ENCODE data around the gene OR51B4. TPM values are rescaled to one million over a fixed set of nuclear protein-coding genes. Genes with fewer than 3 reads are reported as not detected.
"Not testable (repeated sequence)": the region's sequence is repeated elsewhere in the genome, so short reads cannot be mapped to it uniquely, and the experiment has no call there.

The OR51B4 gene
- total RNA-seq, 4 donors from 2014 or later, result 0.42 to 1.5 (median 0.98) TPM; not detected in 1

DNA sequence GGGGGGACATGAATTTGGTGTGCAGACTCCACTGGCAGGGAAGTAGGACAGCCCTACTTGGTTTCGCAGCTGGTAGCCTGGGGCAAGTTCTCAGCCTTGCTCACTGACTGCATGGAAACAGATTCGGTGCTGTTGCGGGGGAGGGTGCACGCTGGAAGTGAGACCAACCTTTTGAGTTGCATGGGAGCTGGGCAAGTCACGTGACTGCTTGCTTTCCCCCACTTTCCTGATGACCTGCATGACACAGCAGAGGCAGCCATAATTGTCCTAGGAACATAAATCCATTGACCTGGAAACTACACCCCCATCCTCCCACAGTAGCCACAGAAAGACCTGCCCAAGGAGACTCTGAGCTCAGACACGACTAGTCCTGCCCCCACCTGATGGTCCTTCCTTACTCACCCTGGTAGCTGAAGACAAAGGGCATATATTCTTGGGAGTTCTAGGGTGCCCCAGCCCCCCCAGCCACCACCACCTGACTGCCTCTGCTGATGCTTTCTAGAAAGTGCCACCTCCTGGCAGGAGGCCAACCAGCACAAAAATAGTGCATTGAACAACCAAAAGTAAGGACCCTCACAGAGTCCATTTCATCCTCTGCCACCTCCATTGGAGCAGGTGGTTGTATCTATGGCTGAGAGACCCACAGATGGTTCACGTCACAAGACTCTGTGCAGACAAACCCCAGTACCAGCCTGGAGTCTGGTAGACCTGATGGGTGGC lies 43.0 kb downstream of the OR51B4 start:
- WGBS, 2 donors, result 62 to 66% methylated on average over 7 of the region's 7 CpGs
- TF ChIP-seq POLR2A (IDR thresholded peaks at IDR 0.05) (no peak), EP300 (IDR thresholded peaks at IDR 0.05) (no peak)
- TF ChIP-seq, protein P1, sequence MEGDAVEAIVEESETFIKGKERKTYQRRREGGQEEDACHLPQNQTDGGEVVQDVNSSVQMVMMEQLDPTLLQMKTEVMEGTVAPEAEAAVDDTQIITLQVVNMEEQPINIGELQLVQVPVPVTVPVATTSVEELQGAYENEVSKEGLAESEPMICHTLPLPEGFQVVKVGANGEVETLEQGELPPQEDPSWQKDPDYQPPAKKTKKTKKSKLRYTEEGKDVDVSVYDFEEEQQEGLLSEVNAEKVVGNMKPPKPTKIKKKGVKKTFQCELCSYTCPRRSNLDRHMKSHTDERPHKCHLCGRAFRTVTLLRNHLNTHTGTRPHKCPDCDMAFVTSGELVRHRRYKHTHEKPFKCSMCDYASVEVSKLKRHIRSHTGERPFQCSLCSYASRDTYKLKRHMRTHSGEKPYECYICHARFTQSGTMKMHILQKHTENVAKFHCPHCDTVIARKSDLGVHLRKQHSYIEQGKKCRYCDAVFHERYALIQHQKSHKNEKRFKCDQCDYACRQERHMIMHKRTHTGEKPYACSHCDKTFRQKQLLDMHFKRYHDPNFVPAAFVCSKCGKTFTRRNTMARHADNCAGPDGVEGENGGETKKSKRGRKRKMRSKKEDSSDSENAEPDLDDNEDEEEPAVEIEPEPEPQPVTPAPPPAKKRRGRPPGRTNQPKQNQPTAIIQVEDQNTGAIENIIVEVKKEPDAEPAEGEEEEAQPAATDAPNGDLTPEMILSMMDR (IDR thresholded peaks at IDR 0.05), result no peak
- Histone ChIP-seq H3K27me3 (no peaks in the 10 kb centered on the region), H3K27ac (no peak overlapping the region), H3K36me3 (no peaks in the 10 kb centered on the region), H3K4me3 (no peak overlapping the region), H3K4me1 (no peaks in the 10 kb centered on the region), H3K9me3 (peaks cover 0 to 21% (median 0%) of the 10 kb centered on the region in 4 donors)
- DNase-seq (ENCODE audit: low spot score in 2 of 2), result no peak

GRCh38 chr11:5257296-5257695 lies 44.5 kb downstream of the OR51B4 start:
- DNase-seq (ENCODE audit: low spot score in 2 of 2), result no peak
- 23 to 25% methylated on average over 2 of the region's 2 CpGs for WGBS, 2 donors
- no peaks in the 10 kb centered on the region for H3K27me3 ChIP-seq
- no peak overlapping the region for H3K27ac ChIP-seq
- no peaks in the 10 kb centered on the region for H3K4me1 ChIP-seq
- peaks cover 0 to 16% (median 0%) of the 10 kb centered on the region in 4 donors for H3K9me3 ChIP-seq
- H3K36me3 ChIP-seq, result no peaks in the 10 kb centered on the region
- TF ChIP-seq, protein P1 (IDR thresholded peaks at IDR 0.05), result no peak
- TF ChIP-seq EP300 (IDR thresholded peaks at IDR 0.05) (no peak), POLR2A (IDR thresholded peaks at IDR 0.05) (no peak)
- no peak overlapping the region for H3K4me3 ChIP-seq

GRCh38 chr11:5254646-5255413 lies 46.9 kb downstream of the OR51B4 start, which contains the start of gene HBG2:
Gene HBG2 (minus strand): TSS chr11:5254781. CDS start chr11:5254728, 53 bp downstream.
- H3K36me3 ChIP-seq; H3K27me3 ChIP-seq; H3K4me3 ChIP-seq; H3K4me1 ChIP-seq; DNase-seq (ENCODE audit: low spot score in 2 of 2); H3K27ac ChIP-seq: not testable (repeated sequence)
- 72 to 80% methylated on average over 3 to 4 of the region's 9 CpGs for WGBS, 2 donors
- H3K9me3 ChIP-seq, result peaks cover 0 to 13% (median 0%) of the 10 kb centered on the region in 4 donors

DNA sequence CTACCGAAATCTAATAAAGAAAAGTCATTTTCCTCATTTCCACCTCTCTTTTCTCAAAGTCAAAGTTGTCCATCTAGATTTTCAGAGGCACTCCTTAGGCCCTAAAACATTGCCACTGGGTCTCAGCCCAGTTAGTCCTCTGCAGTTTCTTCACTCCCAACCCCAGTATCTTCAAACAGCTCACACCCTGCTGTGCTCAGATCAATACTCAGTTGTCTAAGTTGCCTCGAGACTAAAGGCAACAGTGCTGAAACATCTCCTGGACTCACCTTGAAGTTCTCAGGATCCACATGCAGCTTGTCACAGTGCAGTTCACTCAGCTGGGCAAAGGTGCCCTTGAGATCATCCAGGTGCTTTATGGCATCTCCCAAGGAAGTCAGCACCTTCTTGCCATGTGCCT lies 47.7 kb downstream of the OR51B4 start:
- not testable (repeated sequence) for H3K4me3 ChIP-seq; H3K4me1 ChIP-seq; H3K27me3 ChIP-seq; H3K27ac ChIP-seq; H3K9me3 ChIP-seq; H3K36me3 ChIP-seq; DNase-seq (ENCODE audit: low spot score in 2 of 2)
- 71 to 83% methylated on average over 2 of the region's 2 CpGs for WGBS, 2 donors

- not testable (repeated sequence) for H3K27me3 ChIP-seq; DNase-seq (ENCODE audit: low spot score in 2 of 2); H3K27ac ChIP-seq; H3K4me3 ChIP-seq; H3K36me3 ChIP-seq; H3K9me3 ChIP-seq; H3K4me1 ChIP-seq
- whole genome bisulfite sequencing, 2 donors, result 82 to 85% methylated on average over 5 of the region's 5 CpGs
Measured at GRCh38 chr11:5253440-5253839, 48.3 kb downstream of the OR51B4 start.

GRCh38 chr11:5252919-5253265 lies 48.9 kb downstream of the OR51B4 start:
- 53 to 55% methylated on average over 1 of the region's 1 CpG for WGBS, 2 donors
- H3K4me3 ChIP-seq, result no peak overlapping the region
- no peaks in the 10 kb centered on the region for H3K4me1 ChIP-seq
- H3K9me3 ChIP-seq, result no peaks in the 10 kb centered on the region
- H3K27ac ChIP-seq, result no peak overlapping the region
- H3K27me3 ChIP-seq, result no peaks in the 10 kb centered on the region
- H3K36me3 ChIP-seq, result no peaks in the 10 kb centered on the region
- TF ChIP-seq EP300 (IDR thresholded peaks at IDR 0.05) (no peak), POLR2A (IDR thresholded peaks at IDR 0.05) (no peak)
- TF ChIP-seq, protein P1 (IDR thresholded peaks at IDR 0.05), result no peak
- no peak for DNase-seq (ENCODE audit: low spot score in 2 of 2)
